CD14-positive monocyte (primary cell): ENCODE measurements around the gene DEFB121. TPM values are rescaled to one million over a fixed set of nuclear protein-coding genes. Genes with fewer than 3 reads are reported as not detected.

Experiments used
- DNase-seq, 3 donors: peaks; one replicate each; pipeline ENCODE4 v3.0.0-alpha.2; 2011 to 2022
- H2AFZ ChIP-seq: 2 replicates; pipeline ENCODE4 v1.6.0; 2012; ENCODE audit warnings: mild to moderate bottlenecking, low read depth, low read length, inconsistent platforms; ENCODE audit not compliant: insufficient read depth, poor library complexity, severe bottlenecking
- H3K27ac ChIP-seq, 2 donors: 1 replicate in 1 of 2; 2 replicates in 1 of 2; pipeline ENCODE4 v1.5.1; 2012 to 2013; ENCODE audit warnings: low read length in 2 of 2, control low read depth in 1 of 2, inconsistent platforms in 1 of 2, low read depth in 1 of 2, mild to moderate bottlenecking in 1 of 2
- H3K27me3 ChIP-seq, 2 donors: one replicate each; pipeline versions ENCODE4 v1.6.0 to v1.6.1; 2011 to 2013; ENCODE audit warnings: low read length in 2 of 2; ENCODE audit not compliant: control insufficient read depth in 2 of 2, insufficient read depth in 2 of 2
- H3K36me3 ChIP-seq, 2 donors: replicated peaks in 1 of 2; 1 replicate in 1 of 2; 2 replicates in 1 of 2; pipeline versions ENCODE4 v1.5.1 to v1.6.1; 2012 to 2013; ENCODE audit warnings: low read length in 2 of 2, control low read depth in 1 of 2, inconsistent platforms in 1 of 2, mild to moderate bottlenecking in 1 of 2; ENCODE audit not compliant: insufficient read depth in 2 of 2, control insufficient read depth in 1 of 2
- H3K4me1 ChIP-seq, 2 donors: 1 replicate in 1 of 2; 2 replicates in 1 of 2; pipeline versions ENCODE4 v1.5.1 to v1.6.1; 2012 to 2013; ENCODE audit warnings: low read length in 2 of 2, control low read depth in 1 of 2, inconsistent platforms in 1 of 2, mild to moderate bottlenecking in 1 of 2, moderate library complexity in 1 of 2; ENCODE audit not compliant: insufficient read depth in 2 of 2, control insufficient read depth in 1 of 2
- H3K4me2 ChIP-seq: replicated peaks from 2 replicates; pipeline ENCODE3; 2012; ENCODE audit warnings: low read length, moderate library complexity, mild to moderate bottlenecking; ENCODE audit not compliant: poor library complexity, severe bottlenecking; ENCODE audit errors: extremely low read depth
- H3K4me3 ChIP-seq, 3 experiments: fragments of 200-600 bp in 1 of 3; sonication (generic) in 1 of 3; replicated peaks in 1 of 3; 1 replicate in 2 of 3; 2 replicates in 1 of 3; pipeline ENCODE4 v1.5.1; 2011 to 2013; ENCODE audit warnings: low read length in 3 of 3, mild to moderate bottlenecking in 3 of 3, control low read depth in 2 of 3, low read depth in 2 of 3, inconsistent platforms in 1 of 3, moderate library complexity in 1 of 3
- H3K79me2 ChIP-seq: 2 replicates; pipeline ENCODE4 v1.6.0; 2012; ENCODE audit warnings: mild to moderate bottlenecking, control low read depth, inconsistent platforms, low read length, moderate library complexity; ENCODE audit not compliant: insufficient read depth
- H3K9ac ChIP-seq: 2 replicates; pipeline ENCODE4 v1.6.0; 2017; ENCODE audit warnings: low read length, mild to moderate bottlenecking; ENCODE audit not compliant: insufficient read depth, poor library complexity, severe bottlenecking
- H3K9me3 ChIP-seq, 2 donors: replicated peaks in 1 of 2; 1 replicate in 1 of 2; 2 replicates in 1 of 2; pipeline versions ENCODE4 v1.5.1 to v1.6.1; 2012 to 2013; ENCODE audit warnings: low read length in 2 of 2, control low read depth in 1 of 2; ENCODE audit not compliant: control insufficient read depth in 1 of 2, insufficient read depth in 1 of 2
- H4K20me1 ChIP-seq: 2 replicates; pipeline ENCODE4 v1.6.0; 2012; ENCODE audit warnings: mild to moderate bottlenecking, low read length, control low read depth, moderate library complexity; ENCODE audit not compliant: insufficient read depth
- H3K27ac Mint-ChIP-seq, 7 donors: one replicate each; pipeline ENCODE4 v1.8.0; 2020; ENCODE audit warnings: mild to moderate bottlenecking in 7 of 7, mixed read lengths in 7 of 7, moderate library complexity in 6 of 7, inconsistent platforms in 2 of 7
- H3K27me3 Mint-ChIP-seq, 3 donors: one replicate each; pipeline ENCODE4 v1.8.0; 2021 to 2022; ENCODE audit warnings: low read depth in 3 of 3, mild to moderate bottlenecking in 3 of 3, mixed read lengths in 3 of 3, moderate library complexity in 3 of 3, inconsistent platforms in 1 of 3
- H3K36me3 Mint-ChIP-seq, 2 donors: one replicate each; pipeline ENCODE4 v1.8.0; 2020; ENCODE audit warnings: mixed read lengths in 2 of 2, inconsistent platforms in 1 of 2, mild to moderate bottlenecking in 1 of 2
- H3K4me1 Mint-ChIP-seq: one replicate; pipeline ENCODE4 v1.8.0; 2020; ENCODE audit warnings: mild to moderate bottlenecking, mixed read lengths
- H3K4me3 Mint-ChIP-seq, 2 donors: one replicate each; pipeline ENCODE4 v1.8.0; 2020; ENCODE audit warnings: mild to moderate bottlenecking in 2 of 2, mixed read lengths in 2 of 2, moderate library complexity in 1 of 2
- H3K9me3 Mint-ChIP-seq, 7 donors: one replicate each; pipeline ENCODE4 v1.8.0; 2020 to 2022; ENCODE audit warnings: mixed read lengths in 7 of 7, mild to moderate bottlenecking in 6 of 7, moderate library complexity in 6 of 7, inconsistent platforms in 2 of 7
- WGBS: methylation state at CpG from one replicate; pipeline ENCODE4 v1.1.5; 2013; ENCODE audit warnings: missing lambda C conversion rate; ENCODE audit not compliant: insufficient coverage; 5-methylcytosine and 5-hydroxymethylcytosine counted together
- intact Hi-C, 2 donors: fragments of 100-400 bp; cut with micrococcal nuclease; formaldehyde crosslinking; loops; one replicate each; pipeline versions ENCODE4 v1.15.0 to v1.15.1; 2023
- polyA plus RNA-seq, 3 donors: library from polyadenylated mRNA; depleted of rRNA in 1 of 3; unstranded in 2 of 3; stranded (reverse) in 1 of 3; fragments of 300-500 nt in 2 of 3; fragments of >200 nt in 1 of 3; fragmentation: Illumina TruSeq in 2 of 3; gene quantifications; 1 replicate in 2 of 3; 2 replicates in 1 of 3; pipeline ENCODE4 v1.2.3, GENCODE V29; 2012 to 2021
- TF ChIP-seq, protein P1 (sequence below): fragments of 200-600 bp; IDR thresholded peaks from one replicate; pipeline ENCODE4 v1.8.0; 2022; ENCODE audit warnings: antibody characterized with exemption, mild to moderate bottlenecking

DEFB121 gene
- polyA plus RNA-seq, 3 donors = not detected

DNA sequence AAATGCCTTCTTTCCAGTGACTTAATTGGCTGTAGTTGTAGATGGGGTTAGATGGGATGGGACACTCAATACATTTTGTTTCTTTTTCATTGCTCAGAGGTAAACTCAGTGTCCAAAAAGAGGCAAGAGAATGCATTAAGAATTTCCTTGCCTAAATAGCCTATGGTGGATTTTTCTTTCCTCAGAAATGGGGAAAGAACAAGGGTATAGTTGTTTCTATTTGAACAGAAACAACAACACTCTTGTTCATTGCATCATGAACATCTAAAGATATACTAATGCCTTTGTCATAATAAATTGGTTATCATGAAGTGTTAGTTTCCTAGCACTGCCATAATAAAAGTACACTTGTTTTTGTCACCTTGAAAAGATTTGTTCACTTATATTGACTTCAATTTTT lies 19.8 kb upstream of the DEFB121 start:
- TF ChIP-seq, protein P1, sequence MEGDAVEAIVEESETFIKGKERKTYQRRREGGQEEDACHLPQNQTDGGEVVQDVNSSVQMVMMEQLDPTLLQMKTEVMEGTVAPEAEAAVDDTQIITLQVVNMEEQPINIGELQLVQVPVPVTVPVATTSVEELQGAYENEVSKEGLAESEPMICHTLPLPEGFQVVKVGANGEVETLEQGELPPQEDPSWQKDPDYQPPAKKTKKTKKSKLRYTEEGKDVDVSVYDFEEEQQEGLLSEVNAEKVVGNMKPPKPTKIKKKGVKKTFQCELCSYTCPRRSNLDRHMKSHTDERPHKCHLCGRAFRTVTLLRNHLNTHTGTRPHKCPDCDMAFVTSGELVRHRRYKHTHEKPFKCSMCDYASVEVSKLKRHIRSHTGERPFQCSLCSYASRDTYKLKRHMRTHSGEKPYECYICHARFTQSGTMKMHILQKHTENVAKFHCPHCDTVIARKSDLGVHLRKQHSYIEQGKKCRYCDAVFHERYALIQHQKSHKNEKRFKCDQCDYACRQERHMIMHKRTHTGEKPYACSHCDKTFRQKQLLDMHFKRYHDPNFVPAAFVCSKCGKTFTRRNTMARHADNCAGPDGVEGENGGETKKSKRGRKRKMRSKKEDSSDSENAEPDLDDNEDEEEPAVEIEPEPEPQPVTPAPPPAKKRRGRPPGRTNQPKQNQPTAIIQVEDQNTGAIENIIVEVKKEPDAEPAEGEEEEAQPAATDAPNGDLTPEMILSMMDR = no peak
- H4K20me1 ChIP-seq = no peaks in the 10 kb centered on the region
- H3K36me3 Mint-ChIP-seq = no peaks in the 10 kb centered on the region
- H3K79me2 ChIP-seq = no peaks in the 10 kb centered on the region
- no peak overlapping the region for H3K4me3 Mint-ChIP-seq
- H3K27ac Mint-ChIP-seq = no peak overlapping the region
- no peaks in the 10 kb centered on the region for H3K27me3 ChIP-seq
- H3K9me3 Mint-ChIP-seq = peaks cover 0 to 7% (median 2%) of the 10 kb centered on the region in 7 donors
- H3K9ac ChIP-seq = no peak overlapping the region
- no peak overlapping the region for H3K27ac ChIP-seq
- no peak for DNase-seq
- no peaks in the 10 kb centered on the region for H3K36me3 ChIP-seq
- H3K4me1 ChIP-seq = no peaks in the 10 kb centered on the region
- peaks cover 7 to 13% (median 8%) of the 10 kb centered on the region in 3 donors for H3K27me3 Mint-ChIP-seq
- H3K4me1 Mint-ChIP-seq = no peaks in the 10 kb centered on the region
- intact Hi-C loops = no loop called here
- H3K4me2 ChIP-seq = no peak overlapping the region
- H3K4me3 ChIP-seq = no peak overlapping the region
- no peak overlapping the region for H2AFZ ChIP-seq
- no peaks in the 10 kb centered on the region for H3K9me3 ChIP-seq

DNA sequence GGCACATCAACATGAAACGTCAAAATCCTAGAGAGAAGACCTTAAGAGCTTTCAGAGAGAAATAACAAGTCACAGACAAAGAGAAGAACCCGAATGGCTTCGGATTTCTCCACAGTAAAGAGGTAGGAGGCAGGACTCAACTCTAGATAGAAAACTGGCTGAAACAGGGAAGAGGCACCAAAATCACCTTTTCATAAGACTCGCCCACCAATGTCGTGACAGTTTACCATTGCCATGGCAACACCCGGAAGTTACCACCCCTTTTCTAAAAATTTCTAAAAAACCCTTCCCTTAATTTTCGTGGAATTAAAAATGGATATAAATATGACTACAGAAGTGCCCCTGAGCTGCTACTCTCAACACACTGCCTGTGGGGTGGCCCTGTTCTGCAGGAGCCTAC lies 12.3 kb upstream of the DEFB121 start:
- intact Hi-C loops = no loop called here

More for the DNA sequence above, 12.3 kb upstream of the DEFB121 start:
- peaks cover 0 to 8% (median 0%) of the 10 kb centered on the region in 7 donors for H3K9me3 Mint-ChIP-seq
- Histone ChIP-seq H3K9me3 (no peaks in the 10 kb centered on the region), H3K27ac (no peak overlapping the region), H3K4me3 (no peak overlapping the region), H3K9ac (no peak overlapping the region), H2AFZ (no peak overlapping the region), H3K4me1 (no peaks in the 10 kb centered on the region), H3K27me3 (no peaks in the 10 kb centered on the region), H3K36me3 (no peaks in the 10 kb centered on the region), H3K79me2 (no peaks in the 10 kb centered on the region), H4K20me1 (no peaks in the 10 kb centered on the region), H3K4me2 (no peak overlapping the region)
- H3K36me3 Mint-ChIP-seq = no peaks in the 10 kb centered on the region
- no peak overlapping the region for H3K4me3 Mint-ChIP-seq
- TF ChIP-seq, protein P1 = no peak
- H3K27me3 Mint-ChIP-seq = peaks cover 2 to 5% (median 3%) of the 10 kb centered on the region in 3 donors
- no peak for DNase-seq
- H3K4me1 Mint-ChIP-seq = no peaks in the 10 kb centered on the region
- 100% methylated on average over 1 of the region's 7 CpGs for WGBS
- H3K27ac Mint-ChIP-seq = no peak overlapping the region
